Measurements from ENCODE around the gene VASN.
"Not testable (repeated sequence)": the region's sequence is repeated elsewhere in the genome, so short reads cannot be mapped to it uniquely, and the experiment has no call there.

The VASN gene

GRCh38 chr16:4332623-4333307, 38.9 kb upstream of the VASN start:
- no peak for DNase-seq (ENCODE audit: low read depth)
- no peak for TF ChIP-seq CTCF (IDR thresholded peaks at IDR 0.05; ENCODE audit: control insufficient read depth, extremely low read depth, insufficient read depth)
- no peak overlapping the region for H3K4me3 ChIP-seq (ENCODE audit: low read depth, low read length)

- no peak overlapping the region for H3K4me3 ChIP-seq (ENCODE audit: low read depth, low read length)
- DNase-seq (ENCODE audit: low read depth) = no peak
- TF ChIP-seq CTCF (IDR thresholded peaks at IDR 0.05; ENCODE audit: control insufficient read depth, extremely low read depth, insufficient read depth) = no peak
Measured at GRCh38 chr16:4333308-4333638, 38.4 kb upstream of the VASN start.

GRCh38 chr16:4333714-4334113, 37.9 kb upstream of the VASN start:
- not testable (repeated sequence) for DNase-seq (ENCODE audit: low read depth); H3K4me3 ChIP-seq (ENCODE audit: low read depth, low read length)

- H3K4me3 ChIP-seq (ENCODE audit: low read depth, low read length) = no peak overlapping the region
- TF ChIP-seq CTCF (IDR thresholded peaks at IDR 0.05; ENCODE audit: control insufficient read depth, extremely low read depth, insufficient read depth) = no peak
- no peak for DNase-seq (ENCODE audit: low read depth)
Measured at GRCh38 chr16:4334724-4335495, 36.7 kb upstream of the VASN start.

- DNase-seq (ENCODE audit: low read depth) = no peak
- H3K4me3 ChIP-seq (ENCODE audit: low read depth, low read length) = no peak overlapping the region
- TF ChIP-seq CTCF (IDR thresholded peaks at IDR 0.05; ENCODE audit: control insufficient read depth, extremely low read depth, insufficient read depth) = no peak
Measured at GRCh38 chr16:4336701-4337539, 34.7 kb upstream of the VASN start.

- DNase-seq (ENCODE audit: low read depth) = no peak
- no peak overlapping the region for H3K4me3 ChIP-seq (ENCODE audit: low read depth, low read length)
- TF ChIP-seq CTCF (IDR thresholded peaks at IDR 0.05; ENCODE audit: control insufficient read depth, extremely low read depth, insufficient read depth) = no peak
Measured at GRCh38 chr16:4337540-4338088, 34.0 kb upstream of the VASN start.

- no peak overlapping the region for H3K4me3 ChIP-seq (ENCODE audit: low read depth, low read length)
- no peak for TF ChIP-seq CTCF (IDR thresholded peaks at IDR 0.05; ENCODE audit: control insufficient read depth, extremely low read depth, insufficient read depth)
- no peak for DNase-seq (ENCODE audit: low read depth)
Measured at GRCh38 chr16:4338125-4338582, 33.5 kb upstream of the VASN start.

Measured in LNCaP clone FGC (cell line).